K562 (cell line): ENCODE measurements around the gene ENC1. TPM values are rescaled to one million over a fixed set of nuclear protein-coding genes. Genes with fewer than 3 reads are reported as not detected.

Experiments used
- ATAC-seq: fragments of 200-7000 bp; cut with Tn5 transposase; 3 replicates; pipeline ENCODE4 v1.9.1; 2020; ENCODE audit warnings: moderate library complexity
- BruUV-seq: library from RNA; stranded (reverse); fragments of 400-500 nt; replicated peaks from 2 replicates; lab custom pipeline; 2021; lab: Mats Ljungman, UMichigan
- CTCF ChIA-PET: fragments of 300-600 bp; formaldehyde crosslinking; extraction: SDS; loops from one replicate; lab custom pipeline; 2021; ENCODE audit warnings: low intra/inter-chr PET ratio; lab: Yijun Ruan, JAX
- POLR2A ChIA-PET: fragments of 300-600, 350-650 bp; sonication (Branson Sonifier 250); formaldehyde crosslinking; extraction: SDS; loops from one replicate; lab custom pipeline; 2021; ENCODE audit warnings: antibody characterized with exemption, inconsistent platforms; lab: Yijun Ruan, JAX
- DNase-seq, 4 experiments: peaks; one replicate each; pipeline versions ENCODE4 v3.0.0 to v3.0.0-alpha.2; 2011 to 2018; ENCODE audit warnings: low spot score in 3 of 4, mixed read lengths in 3 of 4; ENCODE audit errors: extremely low read depth in 1 of 4
- FAIRE-seq: peaks from 2 replicates; lab custom pipeline; 2011; peaks lifted over from hg19 to GRCh38; lab: Jason Lieb, UNC
- H2AFZ ChIP-seq: 2 replicates; pipeline ENCODE4 v1.6.0; 2011; ENCODE audit warnings: low read depth, low read length, control low read depth, inconsistent platforms
- H3K27ac ChIP-seq: fragments of 200-600 bp; 3 replicates; pipeline ENCODE4 v1.8.0; 2011; ENCODE audit warnings: low read depth, mild to moderate bottlenecking, control low read depth, inconsistent platforms, low read length, moderate library complexity, mixed read lengths; ENCODE audit errors: extremely low read depth
- H3K27me3 ChIP-seq, 2 experiments: fragments of 300-600 bp in 1 of 2; 2 replicates in 1 of 2; 3 replicates in 1 of 2; pipeline versions ENCODE4 v1.6.0 to v1.8.0; 2011; ENCODE audit warnings: inconsistent platforms in 2 of 2, low read length in 2 of 2, mild to moderate bottlenecking in 1 of 2, mixed read lengths in 1 of 2, moderate library complexity in 1 of 2; ENCODE audit not compliant: control insufficient read depth in 2 of 2, insufficient read depth in 2 of 2
- H3K36me3 ChIP-seq: fragments of 300-600 bp; 3 replicates; pipeline ENCODE4 v1.8.0; 2011; ENCODE audit warnings: mild to moderate bottlenecking, low read length, inconsistent platforms; ENCODE audit not compliant: control insufficient read depth, insufficient read depth
- H3K4me1 ChIP-seq, 2 experiments: fragments of 200-600 bp in 1 of 2; replicated peaks in 1 of 2; 2 replicates in 1 of 2; 3 replicates in 1 of 2; pipeline versions ENCODE4 v1.5.1 to v1.8.0; 2011; ENCODE audit warnings: inconsistent platforms in 2 of 2, low read length in 2 of 2, mild to moderate bottlenecking in 1 of 2, mixed read lengths in 1 of 2, moderate library complexity in 1 of 2; ENCODE audit not compliant: control insufficient read depth in 2 of 2, insufficient read depth in 2 of 2
- H3K4me2 ChIP-seq: 2 replicates; pipeline ENCODE4 v1.6.1; 2011; ENCODE audit warnings: low read length, control low read depth, inconsistent platforms, mixed read lengths; ENCODE audit not compliant: insufficient read depth
- H3K4me3 ChIP-seq: fragments of 200-600 bp; sonication (generic), shearing (Covaris generic); 2 replicates; pipeline ENCODE4 v1.5.1; 2016; ENCODE audit warnings: control low read depth, inconsistent platforms
- H3K79me2 ChIP-seq: fragments of 200-600 bp; 3 replicates; pipeline ENCODE4 v1.8.0; 2011; ENCODE audit warnings: low read length, inconsistent platforms; ENCODE audit not compliant: control insufficient read depth, insufficient read depth
- H3K9ac ChIP-seq, 2 experiments: 2 replicates each; pipeline versions ENCODE4 v1.6.0 to v1.6.1; 2011; ENCODE audit warnings: low read depth in 2 of 2, low read length in 2 of 2, control low read depth in 1 of 2, inconsistent platforms in 1 of 2, mild to moderate bottlenecking in 1 of 2, mixed read lengths in 1 of 2; ENCODE audit not compliant: insufficient read depth in 1 of 2
- H3K9me1 ChIP-seq: one replicate; pipeline ENCODE4 v1.6.0; 2011; ENCODE audit warnings: inconsistent platforms, mild to moderate bottlenecking, low read length, moderate library complexity; ENCODE audit not compliant: control insufficient read depth, insufficient read depth
- H3K9me3 ChIP-seq: replicated peaks from 2 replicates; pipeline ENCODE4 v1.5.1; 2011; ENCODE audit warnings: low read depth, low read length, inconsistent platforms; ENCODE audit not compliant: control insufficient read depth, insufficient read depth
- H4K20me1 ChIP-seq: replicated peaks from 2 replicates; pipeline ENCODE4 v1.6.1; 2011; ENCODE audit warnings: low read length, inconsistent platforms, mixed read lengths; ENCODE audit not compliant: control insufficient read depth, insufficient read depth
- CGGBP1 ChIP-seq: fragments of 250-450 bp; sonication (Bioruptor Pico); IDR thresholded peaks from 2 replicates; pipeline ENCODE4 v1.9.0; 2021; ENCODE audit warnings: mild to moderate bottlenecking
- E2F3 ChIP-seq: fragments of 250-450 bp; sonication (Bioruptor Pico); IDR thresholded peaks from 2 replicates; pipeline ENCODE4 v1.4.0; 2020; ENCODE audit warnings: mild to moderate bottlenecking
- ELF1 ChIP-seq: fragments of 200-800 bp; sonication (Bioruptor generic); IDR thresholded peaks from 2 replicates; pipeline ENCODE4 v1.6.1; 2016; ENCODE audit warnings: missing genetic modification characterization, missing compliant biosample characterization
- HNRNPLL ChIP-seq: fragments of 200-400 bp; formaldehyde crosslinking; IDR thresholded peaks from 2 replicates; pipeline ENCODE4 v1.6.1; 2017; ENCODE audit warnings: low read length, low read depth, mild to moderate bottlenecking; ENCODE audit not compliant: poor library complexity, severe bottlenecking
- MCM3 ChIP-seq: fragments of 450-650 bp; IDR thresholded peaks from 2 replicates; pipeline ENCODE4 v1.6.1; 2016
- STAT5A ChIP-seq: IDR thresholded peaks from 2 replicates; pipeline ENCODE4 v1.6.1; 2012; ENCODE audit warnings: low read length, inconsistent platforms, borderline replicate concordance
- ZBTB11 ChIP-seq, 3 experiments: fragments of 200-800 bp in 1 of 3; fragments of 250-450 bp in 1 of 3; fragments of 450-650 bp in 1 of 3; sonication (Bioruptor Pico) in 1 of 3; sonication (Bioruptor generic) in 1 of 3; formaldehyde crosslinking in 1 of 3; IDR thresholded peaks; 2 replicates each; pipeline versions ENCODE4 v1.6.1 to v1.8.0; 2016 to 2022; ENCODE audit warnings: mild to moderate bottlenecking in 2 of 3, missing genetic modification characterization in 2 of 3, missing compliant biosample characterization in 1 of 3, moderate library complexity in 1 of 3
- ZKSCAN8 ChIP-seq: fragments of 200-800 bp; sonication (Bioruptor generic); IDR thresholded peaks from 2 replicates; pipeline ENCODE4 v1.6.1; 2016; ENCODE audit warnings: missing genetic modification characterization, missing compliant biosample characterization
- WGBS: fragments of 100-300 bp; shearing (Covaris generic); methylation state at CpG from one replicate; pipeline ENCODE4 v1.1.6; 2016; ENCODE audit warnings: low coverage, mixed read lengths; ENCODE audit not compliant: insufficient coverage; ENCODE audit errors: missing lambda C conversion rate; 5-methylcytosine and 5-hydroxymethylcytosine counted together
- in situ Hi-C: fragments of 300-500 bp; cut with MboI; formaldehyde crosslinking; loops from 4 replicates; pipeline ENCODE4 v1.15.0; 2018; ENCODE audit warnings: inconsistent platforms, mixed read lengths
- intact Hi-C: fragments of 100-400 bp; cut with micrococcal nuclease; formaldehyde crosslinking; loops from 2 replicates; pipeline ENCODE4 v1.14.2; 2022
- polyA plus RNA-seq, 8 experiments: library from polyadenylated mRNA; depleted of rRNA in 4 of 8; stranded (reverse) in 5 of 8; unstranded in 3 of 8; fragments of >200 nt; fragmentation: Nextera tagmentation in 2 of 8; fragmentation: Illumina TruSeq in 1 of 8; extraction: Ambion mirVana in 2 of 8; extraction: Trizol in 1 of 8; gene quantifications; 2 replicates each; pipeline versions ENCODE4 v1.2.1 to v1.2.3, GENCODE V29; 2011 to 2014; ENCODE audit warnings: inconsistent platforms in 1 of 8, missing spikeins in 1 of 8
- total RNA-seq, 7 experiments: library from RNA; depleted of rRNA in 6 of 7; stranded (reverse); fragments of >200 nt in 6 of 7; fragmentation: Illumina TruSeq in 2 of 7; extraction: Trizol in 2 of 7; gene quantifications; 2 replicates each; pipeline versions ENCODE4 v1.2.1 to v1.2.3, GENCODE V29; 2011 to 2021; ENCODE audit warnings: low replicate concordance in 1 of 7
- TF ChIP-seq, protein P1 (sequence below): fragments of 250-450 bp; sonication (Bioruptor Pico); IDR thresholded peaks from 2 replicates; pipeline ENCODE4 v1.5.1; 2021; ENCODE audit warnings: mild to moderate bottlenecking
- TF ChIP-seq, protein P2 (sequence below): fragments of 250-450 bp; sonication (Bioruptor Pico); IDR thresholded peaks from 2 replicates; pipeline ENCODE4 v1.4.0; 2020; ENCODE audit warnings: mild to moderate bottlenecking

ENC1 gene
- total and polyA plus RNA-seq, 9 of the 15 experiments (the other 6 are each of a cell fraction or from before 2014, with no cell fraction given), result 0.17 to 3.2 (median 0.97) TPM

DNA sequence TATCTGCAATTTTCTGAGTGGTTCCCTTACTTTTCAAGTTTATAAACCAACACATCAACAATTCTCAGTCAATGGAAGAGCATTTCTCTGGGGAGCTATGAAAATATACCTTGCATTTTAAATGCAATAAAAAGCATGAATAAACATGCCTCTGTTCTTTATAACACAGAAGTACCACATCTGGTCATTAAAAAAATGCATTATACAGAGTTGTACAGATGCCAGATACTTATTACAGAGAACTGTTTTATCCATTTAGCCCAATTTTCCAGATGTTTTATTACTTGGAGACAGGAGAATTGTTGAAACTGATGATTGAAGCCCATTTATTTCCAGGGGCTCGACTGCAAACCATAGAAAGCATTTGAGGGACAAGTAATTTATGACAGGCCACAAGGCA lies 25.3 kb upstream of the ENC1 start:
- intact Hi-C loops, result no loop called here
- FAIRE-seq, result no peak
- Histone ChIP-seq H3K9me3 (no peaks in the 10 kb centered on the region), H3K36me3 (no peaks in the 10 kb centered on the region)
- no TSS peak for BruUV-seq
- TF ChIP-seq, protein P1, sequence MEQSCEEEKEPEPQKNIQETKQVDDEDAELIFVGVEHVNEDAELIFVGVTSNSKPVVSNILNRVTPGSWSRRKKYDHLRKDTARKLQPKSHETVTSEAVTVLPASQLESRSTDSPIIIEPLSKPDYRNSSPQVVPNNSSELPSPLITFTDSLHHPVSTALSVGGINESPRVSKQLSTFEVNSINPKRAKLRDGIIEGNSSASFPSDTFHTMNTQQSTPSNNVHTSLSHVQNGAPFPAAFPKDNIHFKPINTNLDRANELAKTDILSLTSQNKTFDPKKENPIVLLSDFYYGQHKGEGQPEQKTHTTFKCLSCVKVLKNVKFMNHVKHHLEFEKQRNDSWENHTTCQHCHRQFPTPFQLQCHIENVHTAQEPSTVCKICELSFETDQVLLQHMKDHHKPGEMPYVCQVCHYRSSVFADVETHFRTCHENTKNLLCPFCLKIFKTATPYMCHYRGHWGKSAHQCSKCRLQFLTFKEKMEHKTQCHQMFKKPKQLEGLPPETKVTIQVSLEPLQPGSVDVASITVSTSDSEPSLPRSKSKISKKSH (CRISPR knock-in tag), result no peak
- TF ChIP-seq MCM3 (no peak), CGGBP1 (CRISPR knock-in tag) (no peak), HNRNPLL (no peak), E2F3 (no peak), STAT5A (no peak), ZKSCAN8 (CRISPR knock-in tag) (no peak), ZBTB11 (CRISPR knock-in tag; IDR thresholded peaks at IDR 0.05) (no peak), ELF1 (no peak)
- TF ChIP-seq, protein P2, sequence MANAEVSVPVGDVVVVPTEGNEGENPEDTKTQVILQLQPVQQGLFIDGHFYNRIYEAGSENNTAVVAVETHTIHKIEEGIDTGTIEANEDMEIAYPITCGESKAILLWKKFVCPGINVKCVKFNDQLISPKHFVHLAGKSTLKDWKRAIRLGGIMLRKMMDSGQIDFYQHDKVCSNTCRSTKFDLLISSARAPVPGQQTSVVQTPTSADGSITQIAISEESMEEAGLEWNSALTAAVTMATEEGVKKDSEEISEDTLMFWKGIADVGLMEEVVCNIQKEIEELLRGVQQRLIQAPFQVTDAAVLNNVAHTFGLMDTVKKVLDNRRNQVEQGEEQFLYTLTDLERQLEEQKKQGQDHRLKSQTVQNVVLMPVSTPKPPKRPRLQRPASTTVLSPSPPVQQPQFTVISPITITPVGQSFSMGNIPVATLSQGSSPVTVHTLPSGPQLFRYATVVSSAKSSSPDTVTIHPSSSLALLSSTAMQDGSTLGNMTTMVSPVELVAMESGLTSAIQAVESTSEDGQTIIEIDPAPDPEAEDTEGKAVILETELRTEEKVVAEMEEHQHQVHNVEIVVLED, result no peak
- TF ChIP-seq, all 486 proteins: peak for 0
- Histone ChIP-seq H3K9me1 (no peaks in the 10 kb centered on the region), H4K20me1 (no peaks in the 10 kb centered on the region), H2AFZ (no peak overlapping the region), H3K4me2 (no peak overlapping the region), H3K4me3 (no peak overlapping the region), H3K9ac (no peak overlapping the region), H3K27me3 (peaks cover 7 to 19% of the 10 kb centered on the region in 2 experiments; a peak in 4 of 5 replicates), H3K79me2 (no peaks in the 10 kb centered on the region), H3K27ac (no peak overlapping the region), H3K4me1 (no peaks in the 10 kb centered on the region)
- WGBS, result 0% methylated on average over 1 of the region's 1 CpG
- ChIA-PET CTCF (no interaction called here), POLR2A (no interaction called here)
- DNase-seq (no peak), ATAC-seq (no peak)
- in situ Hi-C loops, result no loop called here
